Uterus (tissue), 2 donors: ENCODE results near the gene INAFM1.

Experiments used
- CTCF ChIP-seq, 4 experiments: fragments of 200-600 bp in 2 of 4; fragments of 450-650 bp in 2 of 4; sonication (generic) in 2 of 4; IDR thresholded peaks; one replicate each; pipeline ENCODE4 v1.5.1; 2016 to 2019; ENCODE audit warnings: antibody characterized with exemption in 4 of 4, mild to moderate bottlenecking in 2 of 4, moderate library complexity in 1 of 4
- POLR2A ChIP-seq, 2 donors: fragments of 450-650 bp; IDR thresholded peaks; one replicate each; pipeline ENCODE4 v1.6.1; 2016; ENCODE audit warnings: antibody characterized with exemption in 2 of 2, mild to moderate bottlenecking in 1 of 2, moderate library complexity in 1 of 2

GRCh38 chr19:47267350-47267759 lies 7.3 kb upstream of the INAFM1 start:
- TF ChIP-seq POLR2A (IDR thresholded peaks at IDR 0.05) (no peak), CTCF (IDR thresholded peaks at IDR 0.05) (no peak)
